Measurements from ENCODE around the gene CCNG2. TPM values are rescaled to one million over a fixed set of nuclear protein-coding genes. Genes with fewer than 3 reads are reported as not detected.

Gene CCNG2, protein sequence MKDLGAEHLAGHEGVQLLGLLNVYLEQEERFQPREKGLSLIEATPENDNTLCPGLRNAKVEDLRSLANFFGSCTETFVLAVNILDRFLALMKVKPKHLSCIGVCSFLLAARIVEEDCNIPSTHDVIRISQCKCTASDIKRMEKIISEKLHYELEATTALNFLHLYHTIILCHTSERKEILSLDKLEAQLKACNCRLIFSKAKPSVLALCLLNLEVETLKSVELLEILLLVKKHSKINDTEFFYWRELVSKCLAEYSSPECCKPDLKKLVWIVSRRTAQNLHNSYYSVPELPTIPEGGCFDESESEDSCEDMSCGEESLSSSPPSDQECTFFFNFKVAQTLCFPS
- total RNA-seq: 16.7 and 30.3 TPM in 2 replicates

DNA sequence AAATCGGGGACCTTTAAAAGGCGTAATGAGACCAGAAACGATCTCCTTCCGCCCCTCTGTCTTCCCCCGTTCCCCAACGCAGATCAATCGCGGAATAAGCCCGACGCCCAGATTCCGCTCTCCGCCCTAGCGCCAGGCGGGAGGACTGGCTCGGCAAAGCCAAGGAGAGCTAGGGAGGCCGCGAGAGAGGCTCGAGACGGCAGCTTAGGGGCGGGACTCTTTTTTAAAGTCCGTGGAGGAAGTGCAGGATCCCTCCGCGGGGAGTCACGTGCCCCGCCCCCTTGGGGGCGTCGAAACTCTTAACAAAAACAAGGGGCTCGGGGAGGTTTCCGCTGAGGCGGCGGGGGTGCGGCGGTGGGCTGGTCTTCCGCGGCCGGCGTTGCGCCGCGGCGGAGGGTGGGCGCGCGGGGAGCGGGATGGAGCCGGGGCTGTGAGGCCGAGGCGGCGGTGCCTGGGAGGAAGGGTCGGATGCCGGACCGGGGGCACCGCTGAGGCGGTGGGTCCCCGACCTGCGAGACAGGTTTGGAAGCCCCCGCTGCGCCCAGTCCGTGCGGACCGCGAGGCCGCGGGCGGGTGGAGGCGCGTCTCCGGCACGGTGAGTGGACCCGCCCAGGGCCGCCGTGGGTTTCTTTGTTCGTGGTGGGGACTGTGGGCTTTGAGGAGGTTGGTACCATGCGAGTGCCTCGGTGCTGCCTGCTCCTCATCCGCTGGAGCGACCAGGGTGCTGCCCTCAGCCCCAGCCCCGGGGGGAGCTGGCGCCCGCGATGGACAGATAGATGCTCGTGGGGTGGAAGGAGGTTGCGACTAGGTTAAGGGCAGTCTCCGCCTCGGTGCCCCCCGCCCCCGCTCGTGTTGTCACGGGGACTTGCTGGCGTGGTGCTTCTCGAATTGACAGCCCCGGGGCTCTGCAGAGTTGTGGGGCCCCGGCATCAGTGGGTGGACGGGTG is at the start of gene CCNG2:
TSS of gene CCNG2 (plus strand) at position 296 of the 947 bp plus-strand sequence. CDS start 1,326 bp downstream, outside the sequence.

Other genes with a start within 250 kb of the CCNG2 start
- 62.2 and 92.1 TPM in 2 replicates for gene SEPTIN11, start 207.5 kb upstream of the CCNG2 start, total RNA-seq
- 215 and 217 TPM in 2 replicates for gene CCNI, start 81.2 kb upstream of the CCNG2 start, total RNA-seq

All from nasal cavity respiratory epithelium epithelial cell of viscerocranial mucosa (primary cell).